Measurements from ENCODE around the gene CFAP77.

DNA sequence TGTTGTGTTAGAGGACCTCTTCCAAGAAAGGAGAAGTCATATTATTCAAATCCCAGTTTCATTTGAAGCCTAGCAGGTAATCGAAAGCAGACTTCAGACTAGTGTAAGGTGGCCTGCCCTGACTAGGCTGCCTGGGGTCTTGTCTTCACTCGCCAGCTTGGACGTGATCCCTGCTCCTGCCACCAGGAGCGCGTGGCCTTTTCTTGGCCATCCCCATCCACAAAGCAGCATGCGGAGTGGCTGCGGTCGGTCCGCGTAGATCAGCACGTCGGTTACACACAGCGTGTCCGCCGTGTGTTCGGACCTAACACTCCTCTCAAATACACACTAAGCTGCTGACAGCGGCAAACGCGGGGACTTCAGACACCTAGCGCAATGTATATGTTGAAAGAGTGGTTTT, 37.3 kb downstream of the CFAP77 start:
- TF ChIP-seq FOXM1 (IDR thresholded peaks at IDR 0.05; ENCODE audit: borderline replicate concordance) (no peak), FOXA1 (IDR thresholded peaks at IDR 0.05) (no peak), ELF4 (IDR thresholded peaks at IDR 0.05) (no peak), NFRKB (IDR thresholded peaks at IDR 0.05) (no peak), SP1 (IDR thresholded peaks at IDR 0.05) (no peak), BHLHE40 (IDR thresholded peaks at IDR 0.05; ENCODE audit: borderline replicate concordance) (no peak), ZNF384 (IDR thresholded peaks at IDR 0.05) (no peak), LEF1 (IDR thresholded peaks at IDR 0.05; ENCODE audit: borderline replicate concordance) (no peak)
- TF ChIP-seq, protein P1, sequence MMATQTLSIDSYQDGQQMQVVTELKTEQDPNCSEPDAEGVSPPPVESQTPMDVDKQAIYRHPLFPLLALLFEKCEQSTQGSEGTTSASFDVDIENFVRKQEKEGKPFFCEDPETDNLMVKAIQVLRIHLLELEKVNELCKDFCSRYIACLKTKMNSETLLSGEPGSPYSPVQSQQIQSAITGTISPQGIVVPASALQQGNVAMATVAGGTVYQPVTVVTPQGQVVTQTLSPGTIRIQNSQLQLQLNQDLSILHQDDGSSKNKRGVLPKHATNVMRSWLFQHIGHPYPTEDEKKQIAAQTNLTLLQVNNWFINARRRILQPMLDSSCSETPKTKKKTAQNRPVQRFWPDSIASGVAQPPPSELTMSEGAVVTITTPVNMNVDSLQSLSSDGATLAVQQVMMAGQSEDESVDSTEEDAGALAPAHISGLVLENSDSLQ (IDR thresholded peaks at IDR 0.05) = no peak

Measured in HEK293T (cell line).